Stimulated activated CD4-positive, alpha-beta T cell treated with anti-CD3 and anti-CD28 coated beads, Interleukin-15, amount 100 ng/mL, for 48 hours (primary cell): Measurements from ENCODE around the gene NOL6.
"Not testable (repeated sequence)": the region's sequence is repeated elsewhere in the genome, so short reads cannot be mapped to it uniquely, and the experiment has no call there.

Experiments
- DNase-seq, 2 donors: peaks; one replicate each; pipeline ENCODE4 v3.0.0-alpha.2; 2020; ENCODE audit warnings: low read depth in 2 of 2

NOL6 gene, protein sequence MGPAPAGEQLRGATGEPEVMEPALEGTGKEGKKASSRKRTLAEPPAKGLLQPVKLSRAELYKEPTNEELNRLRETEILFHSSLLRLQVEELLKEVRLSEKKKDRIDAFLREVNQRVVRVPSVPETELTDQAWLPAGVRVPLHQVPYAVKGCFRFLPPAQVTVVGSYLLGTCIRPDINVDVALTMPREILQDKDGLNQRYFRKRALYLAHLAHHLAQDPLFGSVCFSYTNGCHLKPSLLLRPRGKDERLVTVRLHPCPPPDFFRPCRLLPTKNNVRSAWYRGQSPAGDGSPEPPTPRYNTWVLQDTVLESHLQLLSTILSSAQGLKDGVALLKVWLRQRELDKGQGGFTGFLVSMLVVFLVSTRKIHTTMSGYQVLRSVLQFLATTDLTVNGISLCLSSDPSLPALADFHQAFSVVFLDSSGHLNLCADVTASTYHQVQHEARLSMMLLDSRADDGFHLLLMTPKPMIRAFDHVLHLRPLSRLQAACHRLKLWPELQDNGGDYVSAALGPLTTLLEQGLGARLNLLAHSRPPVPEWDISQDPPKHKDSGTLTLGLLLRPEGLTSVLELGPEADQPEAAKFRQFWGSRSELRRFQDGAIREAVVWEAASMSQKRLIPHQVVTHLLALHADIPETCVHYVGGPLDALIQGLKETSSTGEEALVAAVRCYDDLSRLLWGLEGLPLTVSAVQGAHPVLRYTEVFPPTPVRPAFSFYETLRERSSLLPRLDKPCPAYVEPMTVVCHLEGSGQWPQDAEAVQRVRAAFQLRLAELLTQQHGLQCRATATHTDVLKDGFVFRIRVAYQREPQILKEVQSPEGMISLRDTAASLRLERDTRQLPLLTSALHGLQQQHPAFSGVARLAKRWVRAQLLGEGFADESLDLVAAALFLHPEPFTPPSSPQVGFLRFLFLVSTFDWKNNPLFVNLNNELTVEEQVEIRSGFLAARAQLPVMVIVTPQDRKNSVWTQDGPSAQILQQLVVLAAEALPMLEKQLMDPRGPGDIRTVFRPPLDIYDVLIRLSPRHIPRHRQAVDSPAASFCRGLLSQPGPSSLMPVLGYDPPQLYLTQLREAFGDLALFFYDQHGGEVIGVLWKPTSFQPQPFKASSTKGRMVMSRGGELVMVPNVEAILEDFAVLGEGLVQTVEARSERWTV

DNA sequence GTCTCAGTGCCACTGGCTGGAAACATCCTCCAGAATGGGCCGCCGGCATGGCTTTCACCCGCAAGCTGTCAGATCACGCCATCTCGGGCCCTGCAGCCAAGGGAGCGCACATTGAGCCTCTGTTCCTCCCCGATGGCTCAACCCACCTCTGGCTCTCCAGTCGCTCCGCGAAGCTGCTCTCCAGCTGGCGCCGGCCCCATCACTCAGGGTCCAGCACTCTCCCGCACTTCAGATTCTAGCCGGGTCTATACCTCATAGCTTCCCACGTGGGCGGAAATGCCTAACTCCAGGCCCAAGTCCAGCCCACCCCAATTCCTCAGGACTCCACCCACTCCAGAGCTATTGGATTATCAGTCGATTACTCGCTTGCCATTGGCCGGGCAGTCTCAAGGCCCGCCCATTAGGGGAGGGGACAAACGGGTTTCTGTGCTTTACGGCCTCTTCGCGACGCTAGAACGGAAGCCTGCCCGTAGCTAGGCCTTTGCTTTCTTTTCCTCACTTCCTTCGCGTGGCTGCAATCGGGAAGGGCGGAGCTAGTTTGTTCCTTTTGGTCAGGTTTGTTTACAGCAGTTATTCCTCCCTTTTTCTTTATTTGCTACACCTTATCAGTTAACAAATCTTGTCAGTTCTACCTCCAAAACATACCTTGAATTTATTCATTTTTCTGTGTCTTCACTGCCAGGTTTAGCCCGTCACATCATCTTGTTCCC, at the start of gene NOL6:
Gene NOL6 (minus strand): TSS at position 282 of the 710 bp plus-strand sequence. CDS start 82 bp downstream, at position 200.
- DNase-seq, result peak; percentile 95 to 97

DNA sequence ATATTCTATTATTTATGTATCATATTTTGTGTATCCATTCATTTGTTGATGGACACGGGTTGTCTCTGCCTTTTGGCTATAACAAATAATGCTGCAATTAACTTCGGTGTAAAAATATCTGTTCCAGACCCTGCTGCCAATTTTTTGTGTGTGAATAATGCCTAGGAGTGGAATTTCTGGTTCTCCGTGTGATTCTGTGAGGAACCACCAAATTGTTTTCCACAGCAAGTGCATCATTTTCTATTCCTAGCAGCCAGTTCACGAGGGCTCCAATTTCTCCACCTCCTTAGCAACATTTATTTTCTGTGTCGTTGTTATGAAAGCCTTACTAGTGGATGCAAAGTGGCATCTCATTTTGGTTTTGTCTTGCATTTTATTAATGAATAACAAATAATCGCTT, 48.1 kb upstream of the NOL6 start:
- not testable (repeated sequence) for DNase-seq

DNA sequence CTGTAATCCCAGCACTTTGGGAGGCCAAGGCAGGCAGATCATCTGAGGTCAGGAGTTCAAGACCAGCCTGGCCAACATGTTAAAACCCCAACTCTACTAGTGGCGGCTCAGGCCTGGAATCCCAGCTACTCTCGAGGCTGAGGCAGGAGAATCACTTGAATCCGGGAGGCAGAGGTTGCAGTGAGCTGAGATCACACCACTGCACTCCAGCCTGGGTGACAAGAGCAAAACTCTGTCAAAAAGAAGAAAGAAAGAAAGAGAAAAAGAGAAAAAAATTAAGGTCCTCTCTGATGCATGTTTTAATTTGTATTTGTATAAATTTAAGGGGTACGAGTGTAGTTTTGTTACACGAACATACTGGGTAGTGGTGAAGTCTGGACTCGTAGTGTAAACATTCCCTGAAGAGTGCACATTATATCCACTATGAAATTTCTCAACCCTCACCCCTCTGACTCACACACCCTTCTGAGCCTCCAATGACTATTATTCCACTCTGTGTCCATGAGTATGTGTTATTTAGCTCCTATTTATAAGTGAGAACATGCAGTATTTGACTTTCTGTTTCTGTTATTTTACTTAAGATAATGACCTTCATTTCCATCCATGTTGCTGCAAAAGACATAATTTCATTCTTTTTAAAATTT, 44.3 kb upstream of the NOL6 start:
- not testable (repeated sequence) for DNase-seq

DNA sequence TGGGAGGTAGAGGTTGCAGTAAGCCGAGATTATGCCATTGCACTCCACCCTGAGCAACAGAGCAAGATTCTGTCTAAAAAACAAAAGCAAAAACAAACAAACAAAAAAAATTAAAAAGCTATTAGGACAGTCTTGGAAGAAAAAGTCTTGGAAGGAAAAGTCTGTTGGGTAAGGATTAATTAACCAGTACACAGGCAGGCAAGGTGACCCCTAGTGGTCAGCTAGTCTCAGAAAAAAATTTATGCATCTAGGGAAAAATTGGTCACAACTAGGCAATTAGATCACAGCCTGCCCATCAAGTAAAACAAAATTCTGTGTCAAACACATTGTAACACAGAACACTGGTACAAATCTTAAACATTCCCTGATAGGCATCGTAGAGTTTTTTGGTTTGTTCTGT, 43.6 kb upstream of the NOL6 start:
- DNase-seq, result no peak

DNA sequence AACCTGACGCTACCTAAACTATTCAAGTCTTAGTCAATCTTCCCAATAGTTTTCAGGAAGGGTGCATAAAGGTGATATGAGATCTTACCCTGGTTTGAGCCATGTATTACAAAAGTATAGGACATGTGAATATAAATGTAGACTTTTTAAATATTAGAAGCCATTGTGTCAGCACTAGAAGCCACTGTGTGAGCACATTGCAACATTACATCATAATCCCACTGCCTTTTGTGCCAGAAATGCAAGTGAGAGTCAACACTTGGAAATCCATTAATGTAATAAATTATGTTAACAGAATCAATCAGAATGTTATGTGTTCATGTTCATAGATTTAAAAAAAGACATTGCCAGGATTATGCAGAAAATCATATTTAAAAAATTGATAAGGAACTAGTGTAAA, 42.7 kb upstream of the NOL6 start:
- not testable (repeated sequence) for DNase-seq

DNA sequence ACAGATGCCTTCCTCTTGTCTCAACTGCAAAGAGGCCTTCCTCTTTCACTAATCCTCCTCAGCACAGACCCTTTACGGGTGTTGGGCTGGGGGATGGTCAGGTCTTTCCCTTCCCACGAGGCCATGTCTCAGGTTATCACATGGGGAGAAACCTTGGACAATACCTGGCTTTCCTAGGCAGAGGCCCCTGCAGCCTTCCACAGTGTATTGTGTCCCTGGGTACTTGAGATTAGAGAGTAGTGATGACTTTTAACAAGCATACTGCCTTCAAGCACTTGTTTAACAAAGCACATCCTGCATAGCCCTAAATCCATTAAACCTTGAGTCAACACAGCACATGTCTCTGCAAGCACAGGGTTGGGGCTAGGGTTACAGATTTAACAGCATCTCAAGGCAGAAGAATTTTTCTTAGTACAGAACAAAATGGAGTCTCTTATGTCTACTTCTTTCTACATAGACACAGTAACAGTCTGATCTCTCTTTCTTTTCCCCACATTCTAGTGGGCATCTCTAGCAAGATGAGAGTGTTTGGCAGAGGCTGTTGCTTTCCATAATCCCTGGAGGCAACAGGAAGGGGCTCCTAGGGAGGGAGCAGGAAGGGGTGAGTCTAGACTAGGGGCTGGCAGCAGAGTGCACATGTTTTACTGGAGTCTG, 41.7 kb upstream of the NOL6 start:
- DNase-seq, result not testable (repeated sequence)

DNA sequence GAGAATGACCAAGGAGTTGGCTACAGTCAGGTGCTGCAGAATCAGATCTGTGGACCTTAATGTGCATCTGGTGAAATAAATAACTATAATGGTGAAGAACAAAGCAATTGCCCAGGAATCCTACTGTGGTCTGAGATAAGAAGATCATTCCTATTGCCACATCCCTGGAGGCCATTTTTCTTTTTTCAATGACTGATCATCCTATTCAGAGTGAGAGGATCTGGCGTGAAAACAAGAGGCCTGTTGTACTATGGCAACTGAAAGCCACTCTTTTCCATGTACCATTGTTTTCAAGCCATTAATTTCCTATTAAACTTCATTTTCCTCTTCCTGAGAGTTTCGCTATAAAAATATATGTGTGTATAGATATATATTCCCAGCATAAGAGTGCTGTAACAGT, 38.8 kb upstream of the NOL6 start:
- DNase-seq, result not testable (repeated sequence)

DNA sequence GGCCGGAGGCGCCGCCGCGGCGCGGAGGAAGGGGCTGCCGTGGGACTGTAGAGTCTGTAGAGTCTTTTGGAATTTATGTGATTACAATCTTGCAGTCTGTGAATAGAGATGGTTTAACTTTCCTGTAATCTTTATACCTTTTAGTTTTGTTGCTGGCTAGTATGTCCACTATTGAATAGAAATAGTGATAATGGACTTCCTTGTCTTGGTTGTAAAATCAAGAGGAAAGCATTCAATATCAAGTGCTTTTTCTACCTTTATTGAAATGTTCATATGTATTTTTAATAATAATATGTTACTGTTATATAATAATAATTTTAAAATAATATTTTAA, 37.4 kb upstream of the NOL6 start:
- not testable (repeated sequence) for DNase-seq

DNA sequence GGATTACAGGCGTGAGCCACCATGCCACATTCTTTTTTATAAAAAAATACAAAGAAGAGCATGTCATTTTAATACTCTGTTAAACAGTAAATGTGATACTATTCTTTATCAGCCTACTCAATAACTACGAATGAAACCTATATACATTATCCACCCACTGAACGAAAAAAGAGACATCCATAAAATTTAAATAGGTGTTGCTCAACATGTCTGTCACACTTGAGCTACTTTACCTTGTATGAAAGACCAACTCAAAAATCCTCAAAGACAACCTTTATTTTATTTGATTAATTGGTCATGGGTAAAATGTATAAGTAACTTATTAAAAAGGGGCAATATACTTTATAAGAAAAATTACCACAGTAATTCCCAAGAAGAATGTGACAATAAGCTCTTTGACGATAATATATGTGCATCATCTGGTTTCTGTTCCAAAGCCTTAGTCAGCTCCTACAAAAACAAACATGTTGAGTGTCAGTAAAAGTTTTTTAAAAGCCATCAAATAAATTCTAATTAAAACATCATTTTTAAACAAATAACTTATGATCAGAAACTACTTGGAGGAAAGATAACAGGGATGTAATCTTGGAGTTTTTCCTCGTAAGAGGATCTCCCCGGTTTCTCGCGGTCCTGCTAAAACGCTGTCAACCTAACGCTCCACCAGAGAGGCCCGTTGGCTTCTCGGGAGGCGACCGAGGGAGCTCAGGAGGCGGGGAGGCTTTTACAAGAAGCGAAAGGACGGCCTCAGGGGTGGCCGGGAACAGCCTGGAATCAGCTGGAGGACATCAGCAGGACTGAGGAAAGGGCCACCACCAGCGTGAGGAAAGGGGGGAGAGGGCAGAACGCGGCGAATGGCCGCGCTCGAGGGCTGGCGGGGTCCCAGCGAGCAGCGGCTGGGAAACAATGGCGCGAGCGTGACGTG, 36.8 kb upstream of the NOL6 start:
- DNase-seq, result peak in 1 of 2 donors; percentile 26

DNA sequence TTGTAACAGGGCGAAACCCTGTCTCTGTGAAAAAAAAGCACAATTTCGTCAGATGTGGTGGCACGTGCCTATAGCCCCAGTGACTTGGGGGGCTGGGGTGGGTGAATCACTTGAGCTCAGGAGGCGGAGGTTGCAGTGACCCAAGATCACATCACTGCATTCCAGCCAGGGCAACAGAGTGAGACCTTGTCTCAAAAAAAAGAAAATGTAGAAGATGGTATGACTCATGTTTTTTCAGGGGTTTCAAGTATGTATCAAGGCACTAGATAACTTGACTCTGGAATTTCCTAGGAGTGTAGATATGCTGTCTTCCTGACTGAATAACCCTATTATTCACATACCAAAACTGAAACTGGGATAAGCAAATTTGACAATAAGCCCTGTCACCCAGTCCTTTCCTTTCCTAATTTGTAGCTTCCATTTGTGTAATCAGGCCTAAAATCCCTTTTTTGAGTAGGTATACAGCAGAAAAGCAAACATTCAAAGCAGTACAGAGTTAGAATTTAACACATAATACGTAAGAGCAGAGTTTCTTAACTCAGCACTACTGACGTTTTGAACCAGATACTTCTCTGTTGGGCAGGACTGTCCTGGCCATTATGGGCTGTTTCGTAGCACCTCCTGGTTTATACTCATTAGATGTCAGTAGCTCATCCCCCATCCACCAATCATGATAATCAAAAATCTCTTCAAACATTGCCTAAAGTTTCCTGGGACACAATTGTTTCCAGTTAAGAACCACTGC, 33.1 kb upstream of the NOL6 start:
- peak in 1 of 2 donors; percentile 16 for DNase-seq

DNA sequence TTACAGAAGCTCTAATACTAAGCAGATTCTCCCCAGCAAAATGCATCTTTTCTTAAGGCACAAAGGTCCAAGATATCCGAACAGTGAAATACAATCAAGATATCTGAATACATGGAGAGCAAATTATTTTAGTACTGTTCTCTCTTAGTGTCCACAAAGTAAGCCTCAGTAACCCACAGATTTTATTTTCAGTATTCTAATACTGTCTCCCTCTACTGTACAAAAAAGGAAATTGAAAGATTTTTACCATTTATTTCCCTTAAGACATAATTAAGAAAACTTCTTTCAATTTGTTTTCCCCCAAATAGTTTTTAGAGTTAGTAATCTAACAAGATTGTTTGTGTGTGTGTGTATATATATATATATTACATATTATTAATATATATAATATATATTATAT, 24.7 kb upstream of the NOL6 start:
- no peak for DNase-seq

DNA sequence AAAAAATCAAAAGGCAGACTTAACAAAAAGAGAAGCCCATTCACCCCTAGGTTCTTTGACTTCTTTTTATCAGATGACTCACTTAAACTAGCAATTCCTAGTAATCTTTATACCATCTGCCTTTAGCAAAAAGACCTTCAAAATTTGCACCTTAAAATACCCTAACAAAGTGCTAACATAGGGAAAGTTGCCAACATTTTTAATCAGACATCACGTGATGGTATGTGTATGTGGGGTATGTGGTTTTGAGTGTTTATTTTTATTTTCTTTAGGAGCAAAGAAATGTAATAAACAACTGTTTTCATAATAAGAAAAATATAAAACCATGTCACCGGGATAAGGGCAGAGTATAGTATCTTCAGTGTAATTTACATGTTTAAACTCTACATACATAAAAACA, 20.1 kb upstream of the NOL6 start:
- not testable (repeated sequence) for DNase-seq

DNA sequence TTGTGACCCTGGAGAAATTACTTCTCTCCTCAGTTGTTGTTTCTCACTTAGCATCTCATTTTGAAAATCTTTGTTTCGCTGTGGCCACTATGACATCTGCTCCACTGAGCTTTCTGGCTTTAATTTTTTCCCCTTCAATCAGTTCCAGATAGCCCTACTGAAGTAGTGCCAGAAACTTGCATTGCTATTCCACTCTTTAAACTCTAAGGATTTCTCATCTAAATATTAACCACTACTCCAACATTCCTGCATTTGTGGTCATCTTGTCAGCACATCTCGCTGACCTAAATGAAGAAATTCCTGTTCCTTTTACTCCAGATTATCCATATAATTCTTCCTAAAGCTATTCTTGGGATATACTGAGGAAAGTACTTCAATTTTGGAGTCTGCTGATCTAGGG, 15.3 kb upstream of the NOL6 start:
- DNase-seq, result no peak

DNA sequence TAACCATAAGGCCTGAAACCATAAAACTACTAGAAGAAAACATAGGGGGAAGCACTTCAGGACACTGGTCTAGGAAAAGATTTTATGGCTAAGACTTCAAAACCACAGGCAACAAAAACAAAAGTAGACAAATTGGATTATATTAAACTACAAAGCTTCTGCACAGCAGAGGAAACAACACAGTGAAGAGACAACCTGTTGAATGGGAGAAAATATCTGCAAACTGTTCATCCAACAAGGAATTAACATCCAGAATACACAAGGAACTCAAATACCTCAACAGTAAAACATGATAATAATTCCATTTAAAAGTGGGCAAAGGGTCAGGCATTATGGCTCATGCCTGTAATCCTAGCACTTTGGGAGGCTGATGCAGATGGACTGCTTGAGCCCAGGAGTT, 11.6 kb upstream of the NOL6 start:
- not testable (repeated sequence) for DNase-seq

DNA sequence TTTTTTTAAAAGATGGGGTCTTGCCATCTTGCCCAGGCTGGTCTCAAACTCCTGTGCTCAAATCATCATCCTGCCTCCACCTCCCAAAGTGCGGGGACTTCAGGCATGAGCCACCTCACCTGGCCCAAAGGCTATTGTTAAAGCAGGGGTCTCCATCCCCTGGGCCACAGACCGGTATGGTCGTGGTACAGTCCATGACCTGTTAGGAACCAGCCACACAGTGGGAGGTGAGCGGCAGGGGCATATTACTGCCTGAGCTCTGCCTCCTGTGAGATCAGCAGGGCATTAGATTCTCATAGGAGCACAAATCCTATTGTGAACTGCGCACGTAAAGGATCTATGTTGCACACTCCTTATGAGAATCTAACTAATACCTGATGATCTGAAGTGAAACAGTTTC, 7.3 kb upstream of the NOL6 start:
- no peak for DNase-seq

DNA sequence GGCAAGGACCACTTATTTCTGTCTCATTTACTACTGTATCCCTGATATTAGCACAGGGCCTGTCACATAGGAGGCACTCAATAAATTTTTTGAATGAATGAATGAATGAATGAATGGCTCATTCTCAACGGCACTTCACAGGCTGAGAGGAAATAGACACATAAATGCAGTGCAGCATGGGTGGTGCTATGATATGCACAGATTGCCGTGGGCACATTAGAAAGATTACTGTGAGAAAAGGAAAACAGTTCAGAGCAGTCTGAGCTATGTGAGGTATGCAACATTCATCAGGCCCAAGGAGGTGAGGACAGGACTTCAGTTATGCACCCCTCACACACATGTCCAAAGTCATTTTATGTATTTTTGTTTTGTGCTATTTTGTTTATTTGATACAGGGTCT, 6.4 kb upstream of the NOL6 start:
- DNase-seq, result no peak

DNA sequence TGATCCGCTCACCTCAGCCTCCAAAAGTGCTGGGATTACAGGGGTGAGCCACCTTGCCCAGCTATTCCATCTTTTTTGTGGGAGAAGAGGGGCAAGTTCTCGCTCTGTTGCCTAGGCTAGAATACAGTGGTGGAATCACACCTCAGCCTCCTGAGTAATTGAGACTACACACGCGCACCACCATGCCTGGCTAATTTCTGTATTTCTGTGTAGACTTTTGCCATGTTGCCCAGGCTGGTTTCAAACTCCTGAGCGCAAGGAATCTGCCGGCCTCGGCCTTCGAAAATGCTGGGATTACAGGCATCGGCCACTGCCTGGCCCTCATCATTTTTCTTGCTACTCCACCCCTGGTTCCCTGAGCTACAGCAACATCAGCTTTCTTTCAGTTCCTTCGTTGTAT, 2.8 kb upstream of the NOL6 start:
- DNase-seq, result no peak

DNA sequence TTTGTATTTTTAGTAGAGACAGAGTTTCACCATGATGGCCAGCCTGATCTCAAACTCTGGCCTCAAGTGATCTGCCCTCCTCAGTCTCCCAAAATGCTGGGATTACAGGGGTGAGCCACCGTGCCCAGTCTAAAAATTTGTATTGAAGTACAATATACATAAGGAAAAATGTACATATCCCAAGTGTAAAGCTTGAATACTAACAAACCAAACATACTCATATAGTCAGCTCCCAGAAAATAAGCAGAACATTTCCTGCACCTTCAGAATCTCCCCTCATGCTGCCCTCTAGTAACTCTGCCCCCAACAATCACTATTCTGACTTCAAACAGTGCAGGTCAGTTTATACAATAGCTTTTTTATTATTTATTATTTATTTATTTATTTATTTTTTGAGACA, 1.6 kb upstream of the NOL6 start:
- DNase-seq, result no peak
